ENCODE data around the gene TRIM24. TPM values are rescaled to one million over a fixed set of nuclear protein-coding genes. Genes with fewer than 3 reads are reported as not detected.

Gene TRIM24
- total and polyA plus RNA-seq, 2 experiments from 2014 or later, result 47.8 to 63.1 TPM

DNA sequence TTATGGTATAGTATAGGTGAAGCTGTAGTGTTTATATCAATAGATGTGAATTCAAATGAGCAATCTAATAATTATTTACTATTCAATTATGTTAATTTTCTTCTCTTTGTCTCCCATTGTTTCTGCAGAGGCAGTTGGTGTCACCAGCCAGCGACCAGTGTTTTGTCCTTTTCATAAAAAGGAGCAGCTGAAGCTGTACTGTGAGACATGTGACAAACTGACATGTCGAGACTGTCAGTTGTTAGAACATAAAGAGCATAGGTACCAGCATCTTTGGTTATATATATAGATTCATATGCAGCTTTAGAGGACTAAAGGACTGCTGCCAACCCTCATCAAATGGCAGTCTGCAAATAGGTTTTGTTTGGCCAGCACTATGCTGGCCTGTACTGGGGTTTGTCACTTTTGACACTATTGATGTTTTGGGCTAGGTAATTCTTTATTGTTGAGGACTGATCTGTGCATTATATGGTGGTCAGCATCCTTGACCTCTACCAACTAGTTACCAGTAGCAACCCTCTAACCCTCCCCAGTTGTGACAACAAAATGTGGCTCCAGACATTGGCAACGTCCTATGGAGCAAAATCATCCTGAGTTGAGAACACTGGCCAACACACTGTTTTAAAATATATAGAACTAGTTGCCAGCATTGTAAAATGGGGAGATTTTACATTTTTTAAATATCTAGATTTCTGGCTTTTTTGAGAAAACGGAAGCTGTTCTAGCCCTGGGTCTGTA is 59.2 kb downstream of the TRIM24 start:
- TF ChIP-seq EZH2 (IDR thresholded peaks at IDR 0.05; ENCODE audit: borderline replicate concordance) (no peak), EZH2phosphoT487 (IDR thresholded peaks at IDR 0.05; ENCODE audit: low read depth, severe bottlenecking, unreplicated experiment) (no peak), CTCF (IDR thresholded peaks at IDR 0.05; ENCODE audit: poor library complexity) (no peak)
- Histone ChIP-seq H3K27me3 (no peaks in the 10 kb centered on the region), H3K4me2 (no peak overlapping the region), H2AFZ (no peak overlapping the region), H3K4me3 (no peak overlapping the region), H3K36me3 (replicated peaks; ENCODE audit: insufficient read depth, low read depth) (peaks cover 4% of the 10 kb centered on the region), H3K27ac (no peak overlapping the region), H4K20me1 (ENCODE audit: insufficient read depth, poor library complexity, severe bottlenecking) (no peaks in the 10 kb centered on the region), H3K4me1 (ENCODE audit: insufficient read depth) (peaks cover 5% of the 10 kb centered on the region), H3K79me2 (peaks cover 57% of the 10 kb centered on the region), H3K9me3 (ENCODE audit: low read depth) (no peaks in the 10 kb centered on the region), H3K9me2 (replicated peaks; ENCODE audit: insufficient read depth) (no peaks in the 10 kb centered on the region)
- WGBS (ENCODE audit: low lambda C conversion rate, missing lambda C conversion rate), result 96% methylated on average over 4 of the region's 4 CpGs
- no peak for DNase-seq (ENCODE audit: low spot score)

DNA sequence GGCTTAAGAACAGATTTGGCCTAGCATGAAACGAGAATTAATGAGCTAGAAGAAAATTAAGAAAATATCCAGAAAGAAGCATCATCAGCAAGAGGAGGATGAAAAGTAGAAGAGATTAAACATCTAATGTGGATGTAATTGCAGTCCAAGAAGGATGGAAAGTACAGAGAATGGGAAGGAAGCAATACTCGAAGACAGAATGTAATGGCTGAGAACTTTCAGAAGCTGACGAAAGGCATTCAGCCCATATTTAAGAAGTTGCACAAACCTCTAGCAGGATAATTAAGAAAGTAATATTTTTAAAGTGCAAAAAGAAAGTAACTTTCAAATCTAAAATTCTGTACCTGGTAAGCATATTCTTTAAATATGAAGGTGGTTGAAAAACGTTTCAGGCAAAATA is 60.7 kb downstream of the TRIM24 start:
- Histone ChIP-seq H3K36me3 (replicated peaks; ENCODE audit: insufficient read depth, low read depth) (peaks cover 4% of the 10 kb centered on the region), H3K4me1 (ENCODE audit: insufficient read depth) (no peaks in the 10 kb centered on the region), H2AFZ (no peak overlapping the region), H4K20me1 (ENCODE audit: insufficient read depth, poor library complexity, severe bottlenecking) (no peaks in the 10 kb centered on the region), H3K27ac (no peak overlapping the region), H3K4me3 (no peak overlapping the region), H3K9me3 (ENCODE audit: low read depth) (peaks cover 2% of the 10 kb centered on the region), H3K4me2 (no peak overlapping the region), H3K9me2 (replicated peaks; ENCODE audit: insufficient read depth) (no peaks in the 10 kb centered on the region), H3K79me2 (peaks cover 43% of the 10 kb centered on the region), H3K27me3 (no peaks in the 10 kb centered on the region)
- TF ChIP-seq CTCF (IDR thresholded peaks at IDR 0.05; ENCODE audit: poor library complexity) (no peak), EZH2 (IDR thresholded peaks at IDR 0.05; ENCODE audit: borderline replicate concordance) (no peak), EZH2phosphoT487 (IDR thresholded peaks at IDR 0.05; ENCODE audit: low read depth, severe bottlenecking, unreplicated experiment) (no peak)
- no peak for DNase-seq (ENCODE audit: low spot score)
- WGBS (ENCODE audit: low lambda C conversion rate, missing lambda C conversion rate), result 98% methylated on average over 4 of the region's 4 CpGs

GRCh38 chr7:138521837-138522461 is 61.9 kb downstream of the TRIM24 start:
- H3K4me1 ChIP-seq (ENCODE audit: insufficient read depth), result no peaks in the 10 kb centered on the region
- WGBS (ENCODE audit: low lambda C conversion rate, missing lambda C conversion rate), result over 99% methylated on average over 7 of the region's 7 CpGs
- no peak overlapping the region for H2AFZ ChIP-seq
- peaks cover 4% of the 10 kb centered on the region for H3K36me3 ChIP-seq (replicated peaks; ENCODE audit: insufficient read depth, low read depth)
- DNase-seq (ENCODE audit: low spot score), result no peak
- TF ChIP-seq EZH2phosphoT487 (IDR thresholded peaks at IDR 0.05; ENCODE audit: low read depth, severe bottlenecking, unreplicated experiment) (no peak), CTCF (IDR thresholded peaks at IDR 0.05; ENCODE audit: poor library complexity) (no peak), EZH2 (IDR thresholded peaks at IDR 0.05; ENCODE audit: borderline replicate concordance) (no peak)
- H3K9me2 ChIP-seq (replicated peaks; ENCODE audit: insufficient read depth), result no peaks in the 10 kb centered on the region
- no peaks in the 10 kb centered on the region for H3K27me3 ChIP-seq
- H4K20me1 ChIP-seq (ENCODE audit: insufficient read depth, poor library complexity, severe bottlenecking), result no peaks in the 10 kb centered on the region
- peaks cover 13% of the 10 kb centered on the region for H3K9me3 ChIP-seq (ENCODE audit: low read depth)
- no peak overlapping the region for H3K4me3 ChIP-seq
- H3K4me2 ChIP-seq, result no peak overlapping the region
- peaks cover 31% of the 10 kb centered on the region for H3K79me2 ChIP-seq
- no peak overlapping the region for H3K27ac ChIP-seq

Data from hepatocyte (in vitro differentiated cells).